Body of pancreas (tissue), 4 donors: Measurements from ENCODE around the gene CRACDL.

Source experiments
- POLR2A ChIP-seq, 3 donors: fragments of 450-650 bp; IDR thresholded peaks; one replicate each; pipeline ENCODE4 v1.6.1; 2016; ENCODE audit warnings: antibody characterized with exemption in 3 of 3, mild to moderate bottlenecking in 2 of 3
- TF ChIP-seq, protein P1 (sequence below), 7 experiments: fragments of 450-650 bp in 4 of 7; fragments of 200-600 bp in 3 of 7; sonication (generic) in 3 of 7; IDR thresholded peaks; one replicate each; pipeline ENCODE4 v1.5.1; 2016 to 2019; ENCODE audit warnings: antibody characterized with exemption in 7 of 7

DNA sequence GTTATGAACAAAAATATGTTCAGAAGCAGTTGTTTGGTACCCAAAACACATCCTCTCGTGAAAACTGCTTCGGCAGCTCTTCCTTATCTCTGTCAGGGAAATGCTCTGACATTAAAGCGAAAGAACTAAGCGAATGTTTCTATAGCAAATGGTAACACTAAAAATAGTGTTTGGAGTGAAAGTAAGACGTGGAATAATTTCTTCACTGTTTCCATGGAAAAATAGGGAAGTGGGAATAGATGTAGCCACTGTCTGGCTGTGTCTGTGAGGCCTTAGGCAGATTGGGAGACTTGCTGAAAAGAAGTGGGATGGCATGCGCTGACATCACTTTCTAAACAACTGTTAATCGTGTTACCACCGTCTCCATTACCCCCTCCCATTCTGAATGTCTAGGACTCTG is 11.5 kb upstream of the CRACDL start:
- TF ChIP-seq, protein P1, sequence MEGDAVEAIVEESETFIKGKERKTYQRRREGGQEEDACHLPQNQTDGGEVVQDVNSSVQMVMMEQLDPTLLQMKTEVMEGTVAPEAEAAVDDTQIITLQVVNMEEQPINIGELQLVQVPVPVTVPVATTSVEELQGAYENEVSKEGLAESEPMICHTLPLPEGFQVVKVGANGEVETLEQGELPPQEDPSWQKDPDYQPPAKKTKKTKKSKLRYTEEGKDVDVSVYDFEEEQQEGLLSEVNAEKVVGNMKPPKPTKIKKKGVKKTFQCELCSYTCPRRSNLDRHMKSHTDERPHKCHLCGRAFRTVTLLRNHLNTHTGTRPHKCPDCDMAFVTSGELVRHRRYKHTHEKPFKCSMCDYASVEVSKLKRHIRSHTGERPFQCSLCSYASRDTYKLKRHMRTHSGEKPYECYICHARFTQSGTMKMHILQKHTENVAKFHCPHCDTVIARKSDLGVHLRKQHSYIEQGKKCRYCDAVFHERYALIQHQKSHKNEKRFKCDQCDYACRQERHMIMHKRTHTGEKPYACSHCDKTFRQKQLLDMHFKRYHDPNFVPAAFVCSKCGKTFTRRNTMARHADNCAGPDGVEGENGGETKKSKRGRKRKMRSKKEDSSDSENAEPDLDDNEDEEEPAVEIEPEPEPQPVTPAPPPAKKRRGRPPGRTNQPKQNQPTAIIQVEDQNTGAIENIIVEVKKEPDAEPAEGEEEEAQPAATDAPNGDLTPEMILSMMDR (IDR thresholded peaks at IDR 0.05) = no peak
- no peak for TF ChIP-seq POLR2A (IDR thresholded peaks at IDR 0.05)
